Measurements from ENCODE around the gene PCNX2.
"Not testable (repeated sequence)": the region's sequence is repeated elsewhere in the genome, so short reads cannot be mapped to it uniquely, and the experiment has no call there.

Gene PCNX2

DNA sequence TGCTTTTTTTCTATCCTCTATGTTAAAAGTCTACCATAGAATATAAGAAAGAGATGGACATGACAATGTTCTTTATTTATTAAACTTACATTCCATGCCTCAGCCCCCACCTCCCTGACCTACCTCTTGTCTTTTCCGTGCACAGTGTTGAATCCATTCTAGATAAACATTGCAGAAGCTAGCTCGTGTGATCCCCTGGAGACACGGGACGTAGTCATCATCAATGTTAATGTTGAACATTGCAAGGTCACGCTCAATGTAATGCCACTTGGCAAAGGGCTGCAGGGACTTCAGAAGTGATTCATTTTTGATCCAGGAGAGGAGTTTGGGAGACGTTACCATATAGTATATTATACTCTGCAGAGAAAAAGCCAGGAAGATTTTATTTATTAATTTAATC, 278.7 kb downstream of the PCNX2 start:
- DNase-seq (ENCODE audit: low read depth, low spot score) = no peak

DNA sequence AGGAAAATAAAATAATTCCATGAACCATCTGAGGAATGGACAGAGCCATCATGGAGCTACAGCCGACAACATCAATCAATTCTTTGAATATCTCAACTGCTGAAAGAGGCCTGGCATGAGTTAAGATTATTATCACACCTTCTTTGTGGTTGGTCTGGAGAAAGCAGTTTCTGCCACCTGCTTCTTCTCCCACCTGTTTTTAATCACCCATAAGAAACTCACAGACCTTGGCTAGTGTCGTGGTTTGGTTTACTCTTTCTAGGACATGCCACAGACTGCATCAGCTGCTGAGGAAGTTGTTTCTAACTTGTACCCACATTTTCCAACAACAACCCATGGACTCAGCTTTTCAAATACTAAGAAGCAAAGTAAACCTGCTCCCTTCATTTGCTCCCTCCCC, 279.6 kb downstream of the PCNX2 start:
- DNase-seq (ENCODE audit: low read depth, low spot score) = no peak

DNA sequence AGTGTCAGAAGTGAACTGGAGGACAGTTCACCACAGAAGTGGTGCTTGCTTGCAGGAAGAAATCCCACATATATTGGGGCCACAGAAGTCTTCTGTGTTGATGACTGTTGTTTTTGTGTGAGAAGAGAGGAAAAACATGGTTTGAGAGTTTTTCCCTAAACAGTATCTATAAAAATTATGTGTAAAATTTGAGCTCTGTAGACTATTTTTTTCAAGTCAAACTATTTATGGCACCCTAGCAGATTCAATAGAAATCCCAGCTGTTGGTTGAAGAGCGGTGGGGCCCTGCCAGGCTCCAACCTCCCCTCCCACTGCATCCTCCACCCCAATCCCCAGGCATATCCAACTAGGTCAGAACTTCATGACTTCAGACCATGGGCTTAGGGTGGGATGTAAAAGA, 283.5 kb downstream of the PCNX2 start:
- no peak for DNase-seq (ENCODE audit: low read depth, low spot score)

DNA sequence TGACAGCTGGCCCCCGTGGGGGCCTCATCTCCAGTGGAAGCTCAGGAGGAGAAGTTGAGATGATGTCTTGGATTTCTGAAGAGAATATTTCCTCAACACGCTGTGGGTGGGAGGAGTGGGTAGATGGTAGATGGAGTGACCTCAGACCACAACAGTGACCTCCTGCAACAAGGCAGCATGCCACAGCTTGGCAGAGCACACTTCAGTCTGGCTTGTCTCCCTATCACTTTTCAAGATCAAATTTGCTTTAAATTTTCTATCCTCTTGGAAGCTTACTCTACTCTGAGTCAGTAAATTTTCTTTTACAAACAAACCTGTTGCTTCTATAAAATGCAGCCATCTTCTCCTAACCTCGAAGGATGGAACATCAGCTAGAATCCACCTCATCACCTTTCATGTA, 285.4 kb downstream of the PCNX2 start:
- DNase-seq (ENCODE audit: low read depth, low spot score) = peak; percentile 26

DNA sequence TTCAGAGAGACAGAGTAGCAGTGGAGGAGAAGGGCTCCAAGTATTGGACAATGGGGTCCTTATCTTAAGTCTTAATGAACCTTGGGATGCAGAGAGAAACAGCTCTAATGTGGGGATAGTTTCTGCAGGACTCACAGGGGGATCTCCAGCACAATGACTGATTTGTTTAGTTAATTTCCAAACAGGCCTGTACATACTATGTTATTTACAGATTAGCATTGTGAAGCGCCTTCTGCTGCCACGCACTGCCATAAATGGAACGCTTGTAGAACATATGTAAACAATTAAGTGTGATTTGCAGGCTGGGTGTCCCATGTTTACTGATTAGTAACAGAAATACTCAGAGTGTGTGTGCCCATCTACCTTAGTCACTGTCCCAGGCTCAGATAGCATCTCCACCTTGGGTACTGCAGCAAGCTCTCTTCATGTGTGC, 289.0 kb downstream of the PCNX2 start:
- no peak for DNase-seq (ENCODE audit: low read depth, low spot score)

DNA sequence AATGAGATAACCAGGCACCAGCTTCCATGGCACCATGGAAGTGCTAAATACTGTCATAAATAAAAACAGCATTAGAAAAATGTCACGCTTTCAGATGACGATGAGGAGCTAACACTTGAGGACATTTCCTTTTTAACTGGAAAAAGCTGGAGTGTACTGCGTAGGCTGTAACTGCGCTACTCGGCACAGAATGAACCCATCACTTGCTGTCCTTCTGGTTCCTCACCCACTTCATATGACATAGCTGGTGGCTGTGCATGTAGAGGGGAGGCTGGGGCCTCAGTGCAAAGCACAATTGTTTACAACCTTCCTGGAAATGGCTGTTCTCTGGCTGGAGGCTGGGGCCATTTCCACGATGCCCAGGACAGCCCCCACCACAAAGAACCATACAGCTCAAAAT, 289.4 kb downstream of the PCNX2 start:
- DNase-seq (ENCODE audit: low read depth, low spot score) = no peak

DNA sequence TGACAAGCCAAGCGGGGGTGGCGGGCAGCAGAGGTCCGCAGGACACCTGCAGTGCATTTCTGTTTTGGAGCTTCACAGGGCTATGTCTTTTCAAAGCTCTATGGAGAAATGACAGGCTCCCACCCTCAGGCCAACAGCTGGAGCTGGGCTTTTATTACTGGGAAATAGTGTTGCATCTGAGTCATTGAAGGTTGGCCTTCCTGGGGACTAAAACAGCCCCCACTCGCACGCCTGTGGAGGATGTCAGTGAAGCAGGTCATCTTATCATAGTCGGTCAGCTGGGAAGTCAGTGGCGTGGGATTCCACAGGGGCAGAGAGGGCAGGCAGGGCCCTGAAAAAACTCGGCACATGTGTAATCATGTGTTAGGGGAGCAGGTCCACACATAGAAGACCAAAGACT, 289.8 kb downstream of the PCNX2 start:
- DNase-seq (ENCODE audit: low read depth, low spot score) = peak; percentile 15

DNA sequence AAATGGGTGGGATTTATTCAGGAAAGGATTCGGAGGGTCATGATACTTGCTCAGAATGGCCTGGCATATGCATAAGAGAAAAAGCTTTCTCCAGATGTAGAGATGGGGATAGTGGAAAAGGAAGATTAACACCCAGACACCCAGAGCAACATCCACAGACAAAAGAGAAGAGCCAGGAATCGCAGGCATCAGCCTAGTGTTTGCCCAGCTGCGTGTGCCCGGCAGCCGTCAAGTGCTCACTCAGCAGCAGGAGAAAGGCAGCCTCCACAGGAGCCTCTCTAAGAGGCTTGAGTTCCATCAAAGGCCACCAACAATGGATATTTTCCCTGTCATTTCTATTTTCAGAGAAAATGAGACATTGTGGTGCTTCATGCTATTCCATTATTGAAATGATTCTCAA, 290.4 kb downstream of the PCNX2 start:
- DNase-seq (ENCODE audit: low read depth, low spot score) = no peak

DNA sequence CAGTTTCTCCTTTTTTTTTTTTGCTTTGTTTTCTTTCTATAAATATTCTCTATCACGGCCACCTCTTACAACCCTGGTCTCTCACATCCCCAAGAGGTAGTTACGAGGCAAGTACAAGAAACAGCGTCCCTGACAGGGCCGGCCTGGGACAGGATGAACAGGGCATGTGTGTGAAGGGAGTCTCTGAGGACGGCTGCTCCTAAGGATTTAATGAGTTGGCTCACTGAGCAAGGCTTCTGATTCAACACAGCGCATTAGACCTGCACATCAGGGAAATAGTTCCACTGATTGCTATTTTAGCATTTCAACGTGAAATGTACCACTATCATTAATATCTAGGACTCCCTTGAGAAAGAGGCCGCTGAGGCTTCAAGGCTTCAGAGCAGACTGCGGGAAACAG, 291.1 kb downstream of the PCNX2 start:
- no peak for DNase-seq (ENCODE audit: low read depth, low spot score)

DNA sequence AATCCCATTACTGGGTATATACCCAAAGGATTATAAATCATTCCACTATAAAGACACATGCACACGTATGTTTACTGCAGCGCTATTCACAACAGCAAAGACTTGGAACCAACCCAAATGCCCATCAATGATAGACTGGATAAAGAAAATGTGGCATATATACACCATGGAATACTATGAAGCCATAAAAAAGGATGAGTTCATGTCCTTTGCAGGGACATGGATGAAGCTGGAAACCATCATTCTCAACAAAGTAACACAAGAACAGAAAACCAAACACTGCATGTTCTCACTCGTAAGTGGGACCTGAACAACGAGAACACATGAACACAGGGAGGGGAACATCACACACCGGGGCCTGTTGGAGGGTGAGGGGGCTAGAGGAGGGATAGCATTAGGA, 291.9 kb downstream of the PCNX2 start:
- DNase-seq (ENCODE audit: low read depth, low spot score) = not testable (repeated sequence)

DNA sequence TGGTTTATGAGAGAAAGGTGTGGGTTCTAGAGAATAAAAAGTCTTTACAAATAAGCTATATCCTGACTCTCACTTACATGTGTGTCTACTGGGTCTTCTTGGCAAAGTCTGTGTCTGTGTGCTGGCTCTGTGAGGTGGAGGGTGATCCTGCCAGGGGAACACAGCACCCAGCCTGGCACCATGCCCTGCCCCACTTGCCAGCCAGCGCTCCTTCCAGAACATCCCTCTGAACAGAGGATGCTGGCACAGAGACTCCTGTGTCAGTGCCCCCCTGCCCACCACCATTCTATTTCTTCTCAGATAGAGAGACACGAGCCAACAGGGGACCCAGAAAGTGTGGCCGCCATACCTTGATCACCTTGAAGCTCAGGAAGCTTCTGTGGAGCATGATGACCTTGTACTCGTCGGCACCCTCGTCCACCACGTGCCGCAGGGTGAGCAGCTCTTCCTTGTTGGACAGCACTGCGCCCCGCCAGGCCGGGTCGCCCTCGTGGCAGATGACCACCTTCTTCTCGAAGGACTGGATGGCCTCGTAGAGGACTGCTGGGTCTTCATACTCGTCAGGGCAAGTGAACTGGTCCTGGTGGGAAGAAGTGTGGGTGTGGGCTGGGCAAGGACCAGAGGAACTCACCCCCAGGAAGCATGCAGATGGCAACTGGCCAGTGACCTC, 295.4 kb downstream of the PCNX2 start:
- no peak for DNase-seq (ENCODE audit: low read depth, low spot score)

DNA sequence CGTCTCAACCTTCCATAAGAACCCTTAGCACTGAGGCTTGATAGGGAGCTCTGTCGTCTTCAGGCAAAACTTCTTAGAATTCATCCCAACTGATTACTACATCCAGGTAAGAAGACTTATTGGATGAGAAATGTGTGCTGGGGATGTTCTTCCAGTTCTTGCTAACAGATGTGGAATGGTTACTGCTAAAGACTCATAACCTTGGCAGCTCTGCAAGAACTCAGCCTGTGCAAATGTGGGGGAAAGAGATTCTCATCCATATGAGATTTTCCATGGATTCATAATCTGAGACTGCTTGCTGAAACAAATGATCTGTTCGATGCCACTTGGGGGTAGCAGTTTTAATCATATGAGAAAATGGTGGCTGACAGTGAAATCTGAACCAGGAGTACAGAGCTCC, 296.9 kb downstream of the PCNX2 start:
- DNase-seq (ENCODE audit: low read depth, low spot score) = no peak

DNA sequence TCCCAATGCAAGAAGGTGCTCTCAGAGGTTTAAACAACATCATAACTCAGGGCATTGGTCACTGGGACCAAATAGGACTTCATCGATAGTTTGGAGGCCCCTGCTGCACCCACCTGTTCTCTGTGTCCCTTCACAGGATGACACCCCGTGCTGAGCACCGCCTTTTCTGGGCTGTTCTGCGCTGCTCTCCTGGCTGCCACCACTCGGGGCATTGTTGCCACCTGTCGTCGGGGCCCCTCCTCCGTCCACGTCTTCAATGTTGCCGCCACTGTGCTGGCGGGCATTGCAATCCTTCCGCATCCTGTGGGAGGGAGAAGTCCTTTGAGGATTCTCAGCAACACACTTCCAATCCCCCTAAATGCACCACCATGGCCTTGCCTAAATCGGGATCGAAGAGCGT, 297.4 kb downstream of the PCNX2 start:
- DNase-seq (ENCODE audit: low read depth, low spot score) = no peak

DNA sequence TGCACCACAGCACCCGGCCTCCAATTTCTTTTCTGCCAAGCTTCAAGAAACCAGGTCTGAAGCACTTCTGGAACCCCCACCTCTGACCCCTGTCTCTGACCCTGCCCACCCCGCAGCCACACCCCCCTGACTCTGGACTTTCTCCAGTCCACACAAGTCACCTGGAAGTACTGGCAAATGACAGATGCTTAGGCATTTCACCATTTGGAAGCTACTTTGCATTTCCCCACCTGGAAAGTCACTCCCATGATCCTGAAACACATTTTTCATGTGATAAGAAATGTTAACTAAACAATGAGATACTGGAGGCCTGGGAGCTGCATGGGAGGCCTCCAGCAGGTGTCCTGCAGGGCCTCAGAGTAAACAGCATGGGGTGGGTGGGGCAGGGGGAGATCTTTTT, 299.4 kb downstream of the PCNX2 start:
- DNase-seq (ENCODE audit: low read depth, low spot score) = no peak

DNA sequence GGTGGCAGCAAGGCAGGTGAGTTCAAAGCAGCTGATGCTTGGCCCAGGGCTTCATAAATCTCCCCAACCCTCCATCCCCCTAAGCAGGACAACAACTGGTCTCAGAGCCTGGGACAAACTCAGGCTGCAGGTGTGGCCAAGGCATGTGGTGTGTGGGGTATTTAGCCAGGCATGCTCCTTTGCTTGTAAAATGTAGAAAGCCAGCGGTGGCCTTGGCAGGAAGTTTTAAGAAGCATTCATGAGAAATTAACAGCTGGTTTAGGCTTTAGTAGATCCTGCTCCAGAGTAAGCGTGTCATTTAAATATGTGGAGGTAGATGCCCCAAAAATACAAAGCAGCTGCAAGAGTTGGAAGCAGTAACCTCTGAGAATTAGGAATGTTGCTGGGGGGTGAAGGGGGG, 300.3 kb downstream of the PCNX2 start:
- DNase-seq (ENCODE audit: low read depth, low spot score) = no peak

DNA sequence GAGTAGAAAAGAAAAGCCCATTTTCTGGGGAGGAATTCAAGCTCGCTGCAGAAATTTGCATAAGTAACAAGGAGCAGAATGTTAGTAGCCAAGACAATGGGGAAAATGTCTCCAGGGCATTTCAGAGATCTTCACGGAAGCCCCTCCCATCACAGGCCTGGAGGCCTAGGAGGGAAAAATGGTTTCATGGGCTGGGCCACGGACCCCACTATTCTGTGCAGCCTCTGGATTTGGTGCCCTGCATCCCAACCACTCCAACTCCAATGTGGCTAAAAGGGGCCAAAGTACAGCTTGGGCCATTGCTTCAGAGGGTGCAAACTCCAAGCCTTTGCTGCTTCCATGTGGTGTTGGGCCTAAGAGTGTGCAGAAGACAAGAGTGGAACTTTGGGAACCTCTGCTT, 302.0 kb downstream of the PCNX2 start:
- DNase-seq (ENCODE audit: low read depth, low spot score) = no peak

DNA sequence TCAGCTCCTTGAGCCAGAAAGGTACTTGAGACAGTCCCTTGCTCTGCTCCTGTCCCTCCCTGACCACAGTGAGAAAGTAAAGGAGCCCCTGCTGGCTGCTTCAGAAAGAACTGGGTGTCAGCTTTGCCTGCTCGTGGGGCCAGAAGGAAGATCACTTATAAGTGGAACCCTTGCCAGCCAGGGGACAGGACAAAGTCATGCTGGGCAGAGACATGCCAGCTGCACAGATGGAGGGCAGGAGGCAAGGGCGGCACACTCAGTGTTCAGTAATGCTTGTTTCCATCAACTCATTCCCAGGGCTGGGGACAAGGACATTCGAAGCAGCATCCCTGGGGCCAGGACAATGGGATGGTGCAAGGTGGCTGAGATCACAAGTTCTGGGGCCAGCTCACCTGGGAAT, 303.3 kb downstream of the PCNX2 start:
- DNase-seq (ENCODE audit: low read depth, low spot score) = no peak

DNA sequence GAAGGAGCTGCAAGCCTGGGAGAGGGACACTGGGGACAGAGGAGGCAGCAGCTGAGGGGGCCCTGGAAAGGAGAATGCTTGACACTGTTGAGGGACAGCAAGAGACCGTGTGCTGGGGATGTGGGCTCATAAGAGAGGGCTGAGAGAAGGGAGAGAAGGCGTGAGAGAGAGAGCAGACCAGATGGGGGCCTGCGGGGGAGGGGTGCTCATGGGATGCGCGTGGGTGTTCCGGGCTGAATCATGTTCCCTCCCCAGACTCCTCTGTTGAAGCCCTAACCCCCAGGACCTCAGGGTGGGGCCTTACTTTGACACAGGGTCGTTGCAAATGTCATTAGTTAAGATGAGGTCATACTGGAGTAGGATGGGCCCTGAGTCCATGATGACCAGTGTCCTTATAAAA, 304.3 kb downstream of the PCNX2 start:
- no peak for DNase-seq (ENCODE audit: low read depth, low spot score)

DNA sequence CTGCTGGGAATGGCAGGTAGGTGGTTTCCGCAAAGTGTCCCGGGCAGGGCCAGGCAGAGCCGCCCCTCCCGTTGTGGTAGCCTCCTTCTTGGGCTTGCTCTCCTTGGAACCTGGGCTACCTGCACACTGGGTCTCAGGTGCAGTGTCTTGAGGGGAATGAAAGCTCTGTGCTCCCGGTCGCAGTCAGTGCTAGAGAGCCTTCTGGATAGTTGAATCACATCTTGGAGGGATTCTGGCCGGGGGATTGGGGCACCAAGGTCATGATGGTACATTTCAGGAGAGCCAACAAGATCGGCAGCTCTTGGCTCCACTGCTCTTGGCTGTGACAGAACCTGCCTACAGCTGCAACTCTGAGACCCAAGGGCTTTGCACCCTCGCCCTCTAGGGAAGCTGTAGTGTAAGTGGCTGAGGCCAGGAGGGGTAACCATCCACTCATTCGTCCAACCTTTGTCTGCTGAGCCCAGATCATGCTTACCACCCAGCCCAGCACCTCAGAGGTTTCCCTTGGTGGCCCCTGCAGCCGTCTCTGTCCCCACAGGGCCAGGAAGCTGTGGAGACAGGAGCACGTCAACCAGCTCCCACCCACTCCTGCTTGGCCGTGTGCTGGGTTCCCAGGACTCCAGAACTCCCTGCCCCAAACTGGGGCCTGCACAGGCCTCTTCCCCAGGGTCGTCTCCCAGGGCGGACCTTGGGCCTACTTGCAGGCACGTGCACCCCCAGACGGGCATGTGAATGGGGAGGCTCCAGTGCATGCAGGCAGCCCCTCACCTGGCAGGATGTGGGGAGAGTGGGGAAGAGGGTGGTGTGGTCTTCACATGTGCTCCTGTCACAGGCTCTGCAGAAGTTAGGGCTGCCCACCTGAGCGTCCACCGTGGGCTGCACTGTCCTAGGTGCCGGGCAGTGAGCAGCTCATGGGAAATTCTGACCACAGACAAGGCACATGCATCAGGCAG, 305.1 kb downstream of the PCNX2 start:
- DNase-seq (ENCODE audit: low read depth, low spot score) = no peak

DNA sequence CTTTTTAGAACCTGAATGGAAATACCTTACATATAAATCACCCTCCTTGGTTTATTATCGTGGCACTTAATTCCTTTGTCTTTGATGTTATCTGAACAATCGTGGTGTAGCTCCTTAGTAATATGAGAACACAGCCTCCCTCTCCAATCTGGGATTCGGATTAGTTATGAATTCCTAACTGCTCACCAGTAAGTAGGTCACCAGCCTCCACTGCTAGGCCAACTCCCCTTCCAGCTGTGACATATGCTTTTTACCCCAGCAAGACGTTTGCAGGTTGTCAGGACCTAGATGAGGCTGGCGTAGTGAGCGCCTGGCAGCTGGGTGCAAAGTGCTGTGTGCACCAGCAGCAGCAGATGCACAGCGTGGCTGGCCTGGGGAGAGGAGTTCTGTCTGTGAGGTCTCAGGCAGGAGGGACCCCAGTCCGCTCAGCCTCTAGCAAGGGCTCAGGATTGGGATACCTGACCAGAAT, 306.9 kb downstream of the PCNX2 start:
- DNase-seq (ENCODE audit: low read depth, low spot score) = peak; percentile 61

DNA sequence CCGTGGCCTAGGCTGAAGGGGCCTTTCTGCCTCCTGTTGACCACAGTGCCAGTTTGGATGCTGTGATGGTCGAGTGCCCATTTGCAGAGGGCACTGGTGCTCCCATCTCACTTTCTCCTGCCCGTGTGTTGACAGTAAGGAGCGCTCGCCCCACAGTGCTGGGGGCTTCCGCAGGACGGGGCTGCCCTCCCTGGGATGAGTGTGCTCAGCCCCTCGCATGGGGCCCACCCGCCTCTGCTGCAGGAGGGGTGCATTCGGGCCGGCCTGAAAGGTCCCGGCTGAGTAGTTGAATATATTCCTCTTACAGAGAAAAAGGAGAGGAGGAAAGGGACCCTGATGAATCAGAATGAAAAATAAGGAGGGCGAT, 307.8 kb downstream of the PCNX2 start:
- no peak for DNase-seq (ENCODE audit: low read depth, low spot score)

DNA sequence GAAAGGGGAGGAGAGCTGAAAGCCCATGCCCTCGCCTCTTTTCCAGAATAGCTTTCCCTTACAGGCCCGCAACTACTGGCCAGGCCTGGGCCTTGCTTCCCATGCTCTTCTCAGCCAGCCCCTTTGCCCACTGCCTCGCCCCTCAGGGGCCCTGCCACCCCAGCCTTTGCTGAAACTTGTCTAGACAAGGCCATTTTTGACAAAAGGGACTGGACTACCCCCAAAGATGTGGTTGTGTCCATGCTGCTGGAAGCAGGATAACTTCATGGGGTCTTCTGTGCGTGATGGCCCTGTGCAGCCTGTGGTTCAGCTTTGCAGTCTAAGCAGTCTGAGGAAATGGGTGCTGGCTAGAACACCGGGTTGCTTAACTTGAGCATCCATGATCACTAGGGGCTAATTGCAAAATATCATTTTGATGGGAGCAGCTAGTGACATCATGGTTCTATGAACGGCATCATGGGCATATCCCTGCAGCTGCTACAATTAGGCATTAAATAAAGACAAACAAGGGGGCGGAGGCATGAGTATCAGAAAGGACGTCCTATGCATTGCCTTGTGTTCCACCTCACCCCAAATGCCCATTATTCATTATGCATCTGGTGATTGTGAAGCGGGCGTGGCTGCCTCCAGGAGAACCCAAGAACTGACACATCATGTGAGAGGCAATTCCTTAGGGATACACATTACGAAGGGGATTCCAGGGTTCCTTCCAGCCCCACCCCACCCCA, 308.3 kb downstream of the PCNX2 start:
- DNase-seq (ENCODE audit: low read depth, low spot score) = no peak
